ENCODE results near the gene DNAJC12. TPM values are rescaled to one million over a fixed set of nuclear protein-coding genes. Genes with fewer than 3 reads are reported as not detected.

The DNAJC12 gene
- total and polyA plus RNA-seq, 7 donors: 2.1 to 20.4 (median 7.8) TPM

- intact Hi-C loops (cut with DNase I): no loop called here
- Histone ChIP-seq H3K36me3 (ENCODE audit: insufficient read depth in 1 of 2, low read depth in 1 of 2) (no peaks in the 10 kb centered on the region), H3K9me3 (no peaks in the 10 kb centered on the region), H3K27ac (no peak overlapping the region), H3K4me1 (no peaks in the 10 kb centered on the region), H3K27me3 (ENCODE audit: insufficient read depth in 3 of 3, low read length in 2 of 3) (no peaks in the 10 kb centered on the region), H3K4me3 (no peak overlapping the region)
- TF ChIP-seq CTCF (IDR thresholded peaks at IDR 0.05): no peak
- peak in 2 of 4 donors; percentile 41 to 48 for ATAC-seq
- no peak for DNase-seq
- 60 to 70% (median 61%) methylated on average over 10 of the region's 10 CpGs for WGBS, 3 donors
Measured at GRCh38 chr10:67802767-67803538, 35.0 kb downstream of the DNAJC12 start.

- WGBS, 3 donors: 94 to 97% (median 97%) methylated on average over 1 of the region's 1 CpG
- Histone ChIP-seq H3K27me3 (ENCODE audit: insufficient read depth in 3 of 3, low read length in 2 of 3) (no peaks in the 10 kb centered on the region), H3K4me1 (no peaks in the 10 kb centered on the region), H3K36me3 (ENCODE audit: insufficient read depth in 1 of 2, low read depth in 1 of 2) (no peaks in the 10 kb centered on the region), H3K27ac (no peak overlapping the region), H3K4me3 (no peak overlapping the region), H3K9me3 (no peaks in the 10 kb centered on the region)
- intact Hi-C loops (cut with DNase I): no loop called here
- TF ChIP-seq CTCF (IDR thresholded peaks at IDR 0.05): no peak
- DNase-seq: no peak
- no peak for ATAC-seq
Measured at GRCh38 chr10:67801118-67801517, 36.9 kb downstream of the DNAJC12 start.

- intact Hi-C loops (cut with DNase I): no loop called here
Measured at GRCh38 chr10:67794909-67795460, 43.0 kb downstream of the DNAJC12 start.

GRCh38 chr10:67794256-67794655, 43.7 kb downstream of the DNAJC12 start:
- no peak for ATAC-seq
- H3K36me3 ChIP-seq (ENCODE audit: insufficient read depth in 1 of 2, low read depth in 1 of 2): no peaks in the 10 kb centered on the region
- intact Hi-C loops (cut with DNase I): no loop called here
- DNase-seq: no peak
- WGBS, 3 donors: 88 to 91% (median 90%) methylated on average over 4 of the region's 4 CpGs
- no peak overlapping the region for H3K4me3 ChIP-seq
- no peak overlapping the region for H3K27ac ChIP-seq
- H3K27me3 ChIP-seq (ENCODE audit: insufficient read depth in 3 of 3, low read length in 2 of 3): no peaks in the 10 kb centered on the region
- no peaks in the 10 kb centered on the region for H3K4me1 ChIP-seq
- H3K9me3 ChIP-seq: no peaks in the 10 kb centered on the region
- TF ChIP-seq CTCF (IDR thresholded peaks at IDR 0.05): no peak

More at GRCh38 chr10:67794909-67795460, 43.0 kb downstream of the DNAJC12 start:
- no peak overlapping the region for H3K27ac ChIP-seq
- no peak for ATAC-seq
- H3K36me3 ChIP-seq (ENCODE audit: insufficient read depth in 1 of 2, low read depth in 1 of 2): no peaks in the 10 kb centered on the region
- no peak overlapping the region for H3K4me3 ChIP-seq
- H3K4me1 ChIP-seq: no peaks in the 10 kb centered on the region
- no peak for DNase-seq
- 68 to 75% (median 68%) methylated on average over 3 of the region's 3 CpGs for WGBS, 3 donors
- no peaks in the 10 kb centered on the region for H3K27me3 ChIP-seq (ENCODE audit: insufficient read depth in 3 of 3, low read length in 2 of 3)
- H3K9me3 ChIP-seq: no peaks in the 10 kb centered on the region
- no peak for TF ChIP-seq CTCF (IDR thresholded peaks at IDR 0.05)
